ENCODE data around the gene KCNH6.
A peak's percentile ranks its signal among the peaks of the same experiment; 100 is the strongest.

The KCNH6 gene

DNA sequence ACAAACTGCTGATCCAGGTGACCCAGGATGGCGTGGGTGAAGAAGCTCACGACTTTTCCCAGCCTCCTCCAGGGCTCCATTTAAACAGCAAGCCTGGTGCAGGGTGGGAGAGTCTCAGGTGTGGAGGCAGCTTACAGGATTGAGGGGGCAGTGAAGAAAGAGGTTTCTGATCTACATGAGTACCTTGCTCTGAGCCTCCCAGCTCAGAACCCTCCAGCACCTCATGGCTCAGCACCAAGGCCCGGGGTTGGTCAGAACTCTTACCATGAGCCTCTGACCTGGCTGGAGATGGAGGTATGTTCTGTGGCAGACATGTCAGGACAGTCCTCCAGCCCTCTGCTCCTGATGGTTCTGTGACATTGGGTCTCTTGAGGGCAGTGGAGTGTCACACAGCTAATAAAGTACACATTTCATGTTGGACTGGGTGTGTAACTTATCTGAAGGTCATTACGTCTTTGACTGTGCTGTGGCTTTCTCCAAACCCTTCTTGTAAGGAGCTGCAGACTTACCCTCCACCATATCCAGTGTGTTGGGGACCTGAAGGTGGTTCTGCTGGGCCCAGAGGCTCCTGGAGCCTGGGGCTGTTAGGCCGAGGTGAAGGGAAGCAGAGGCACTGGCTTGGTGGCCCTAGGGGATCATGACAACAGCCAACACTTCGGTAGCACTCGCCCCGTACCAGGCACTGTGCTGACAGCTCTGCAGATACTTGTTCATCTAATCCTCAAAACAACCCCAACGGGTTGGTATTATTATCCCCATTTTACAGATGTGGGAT, 23.3 kb downstream of the KCNH6 start:
- 85 to 94% methylated on average over 6 of the region's 9 CpGs for WGBS, 2 experiments (ENCODE audit: insufficient coverage in 2 of 2)
- no peaks in the 10 kb centered on the region for H3K36me3 ChIP-seq (ENCODE audit: control insufficient read depth, insufficient read depth, low read length)
- no peak overlapping the region for H3K27ac ChIP-seq (ENCODE audit: low read depth, low read length, severe bottlenecking)
- H3K4me1 ChIP-seq (ENCODE audit: control insufficient read depth, insufficient read depth, low read length, poor library complexity, severe bottlenecking), result peaks cover 10% of the 10 kb centered on the region
- H3K9me3 ChIP-seq (ENCODE audit: control insufficient read depth, low read length), result no peaks in the 10 kb centered on the region
- no peak overlapping the region for H3K4me3 ChIP-seq (ENCODE audit: extremely low read depth, insufficient read depth, low read length, poor library complexity, severe bottlenecking)

DNA sequence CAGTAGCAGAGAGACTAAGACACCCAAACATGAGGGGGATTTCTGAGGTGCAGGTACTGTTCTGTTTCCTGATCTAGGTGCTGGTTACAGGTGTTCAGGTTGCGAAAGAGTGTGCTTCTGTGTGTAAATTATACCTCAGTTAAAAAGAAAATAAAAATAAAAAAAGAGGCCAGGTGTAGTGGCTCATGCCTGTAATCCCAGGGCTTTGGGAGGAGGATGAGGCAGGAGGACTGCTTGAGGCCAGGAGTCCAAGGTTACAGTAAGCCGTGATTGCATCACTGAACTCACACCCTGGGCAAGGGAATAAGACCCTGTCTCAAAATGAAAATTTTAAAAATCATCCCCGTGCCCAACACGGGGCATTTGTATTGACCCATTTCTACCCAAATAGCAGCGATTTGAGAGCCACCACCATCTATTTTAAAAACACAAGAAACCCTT, 23.9 kb downstream of the KCNH6 start:
- Histone ChIP-seq H3K4me1 (ENCODE audit: control insufficient read depth, insufficient read depth, low read length, poor library complexity, severe bottlenecking) (peaks cover 10% of the 10 kb centered on the region), H3K9me3 (ENCODE audit: control insufficient read depth, low read length) (no peaks in the 10 kb centered on the region), H3K27ac (ENCODE audit: low read depth, low read length, severe bottlenecking) (no peak overlapping the region), H3K36me3 (ENCODE audit: control insufficient read depth, insufficient read depth, low read length) (no peaks in the 10 kb centered on the region), H3K4me3 (ENCODE audit: extremely low read depth, insufficient read depth, low read length, poor library complexity, severe bottlenecking) (no peak overlapping the region)
- 75 to 90% methylated on average over 1 to 2 of the region's 5 CpGs for WGBS, 2 experiments (ENCODE audit: insufficient coverage in 2 of 2)

DNA sequence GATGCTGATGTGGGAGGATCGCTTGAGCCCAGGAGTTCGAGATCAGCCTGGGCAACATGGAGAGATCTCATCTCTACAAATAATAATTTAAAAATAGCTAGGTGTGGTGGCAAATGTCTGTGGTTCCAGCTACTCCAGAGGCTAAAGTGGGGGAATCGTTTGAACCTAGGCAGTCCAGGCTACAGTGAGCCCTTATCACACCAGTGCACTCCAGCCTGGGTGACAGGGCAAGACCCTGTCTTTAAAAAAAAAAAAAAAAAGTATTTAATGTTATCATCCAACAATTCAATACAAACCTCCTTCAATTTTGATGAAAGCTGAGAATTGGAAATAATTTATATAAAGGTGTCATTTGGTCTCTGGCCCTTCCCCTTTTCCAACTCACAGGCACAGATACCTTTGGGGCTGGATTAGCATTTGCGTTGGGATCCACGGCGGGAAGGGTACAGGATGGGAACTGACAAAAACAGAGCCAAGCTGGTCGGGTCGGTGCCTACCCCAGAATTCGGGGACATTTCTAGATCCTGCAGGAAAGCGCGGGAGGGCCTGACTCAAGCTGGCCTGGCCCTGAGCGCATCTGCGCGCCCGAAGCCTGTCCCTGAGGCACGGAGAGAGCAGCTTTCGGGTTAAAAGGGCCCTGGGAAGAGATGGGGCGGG, 26.3 kb downstream of the KCNH6 start:
- H3K4me1 ChIP-seq (ENCODE audit: control insufficient read depth, insufficient read depth, low read length, poor library complexity, severe bottlenecking), result peaks cover 6% of the 10 kb centered on the region
- H3K36me3 ChIP-seq (ENCODE audit: control insufficient read depth, insufficient read depth, low read length), result peaks cover 15% of the 10 kb centered on the region
- WGBS, 2 experiments (ENCODE audit: insufficient coverage in 2 of 2), result 8 to 11% methylated on average over 14 to 15 of the region's 18 CpGs
- H3K9me3 ChIP-seq (ENCODE audit: control insufficient read depth, low read length), result no peaks in the 10 kb centered on the region
- H3K4me3 ChIP-seq (ENCODE audit: extremely low read depth, insufficient read depth, low read length, poor library complexity, severe bottlenecking), result peak overlapping the region; percentile 94
- peak overlapping the region; percentile 80 for H3K27ac ChIP-seq (ENCODE audit: low read depth, low read length, severe bottlenecking)

DNA sequence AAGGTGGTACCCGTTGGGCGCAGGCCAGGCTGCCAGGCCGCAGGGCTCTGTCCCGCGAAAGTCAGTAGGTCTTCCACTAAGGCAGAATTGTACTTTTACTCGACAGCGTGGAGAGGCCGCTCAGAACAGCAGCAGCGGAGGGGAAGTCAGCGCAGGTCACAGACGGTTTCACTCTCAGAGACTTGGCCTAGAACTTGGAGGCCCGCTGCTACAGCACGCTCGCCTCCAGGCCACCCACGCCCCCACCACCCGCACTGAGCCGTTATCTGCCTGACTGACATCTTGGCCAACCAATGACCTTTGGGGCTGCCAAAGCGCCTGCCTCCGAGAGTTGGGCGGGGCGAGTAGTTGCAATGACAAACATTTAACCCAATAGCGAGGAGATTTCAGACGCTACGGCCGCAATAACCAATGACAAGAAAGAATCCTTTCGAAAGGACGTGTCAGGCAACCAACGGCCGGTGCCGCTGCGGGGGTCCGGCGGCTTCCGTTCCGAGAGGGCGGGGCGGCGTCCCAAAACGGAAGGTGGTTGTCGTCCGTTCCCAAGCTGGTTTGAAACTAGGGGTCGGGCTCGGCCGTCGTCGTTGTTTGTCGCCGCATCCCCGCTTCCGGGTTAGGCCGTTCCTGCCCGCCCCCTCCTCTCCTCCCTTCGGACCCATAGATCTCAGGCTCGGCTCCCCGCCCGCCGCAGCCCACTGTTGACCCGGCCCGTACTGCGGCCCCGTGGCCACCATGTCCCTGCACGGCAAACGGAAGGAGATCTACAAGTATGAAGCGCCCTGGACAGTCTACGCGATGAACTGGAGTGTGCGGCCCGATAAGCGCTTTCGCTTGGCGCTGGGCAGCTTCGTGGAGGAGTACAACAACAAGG, 27.0 kb downstream of the KCNH6 start, which contains the start of gene DCAF7:
TSS of gene DCAF7 (plus strand) at position 532 of the 871 bp plus-strand sequence. CDS start at position 733, 201 bp downstream.
- Histone ChIP-seq H3K9me3 (ENCODE audit: control insufficient read depth, low read length) (no peaks in the 10 kb centered on the region), H3K36me3 (ENCODE audit: control insufficient read depth, insufficient read depth, low read length) (peaks cover 19% of the 10 kb centered on the region), H3K4me3 (ENCODE audit: extremely low read depth, insufficient read depth, low read length, poor library complexity, severe bottlenecking) (peak within 1 kb of the TSS; percentile 94), H3K27ac (ENCODE audit: low read depth, low read length, severe bottlenecking) (peak within 1 kb of the TSS; percentile 93), H3K4me1 (ENCODE audit: control insufficient read depth, insufficient read depth, low read length, poor library complexity, severe bottlenecking) (peaks cover 3% of the 10 kb centered on the region)
- 0 to 1% methylated on average over 65 to 68 of the region's 72 CpGs for WGBS, 2 experiments (ENCODE audit: insufficient coverage in 2 of 2)

DNA sequence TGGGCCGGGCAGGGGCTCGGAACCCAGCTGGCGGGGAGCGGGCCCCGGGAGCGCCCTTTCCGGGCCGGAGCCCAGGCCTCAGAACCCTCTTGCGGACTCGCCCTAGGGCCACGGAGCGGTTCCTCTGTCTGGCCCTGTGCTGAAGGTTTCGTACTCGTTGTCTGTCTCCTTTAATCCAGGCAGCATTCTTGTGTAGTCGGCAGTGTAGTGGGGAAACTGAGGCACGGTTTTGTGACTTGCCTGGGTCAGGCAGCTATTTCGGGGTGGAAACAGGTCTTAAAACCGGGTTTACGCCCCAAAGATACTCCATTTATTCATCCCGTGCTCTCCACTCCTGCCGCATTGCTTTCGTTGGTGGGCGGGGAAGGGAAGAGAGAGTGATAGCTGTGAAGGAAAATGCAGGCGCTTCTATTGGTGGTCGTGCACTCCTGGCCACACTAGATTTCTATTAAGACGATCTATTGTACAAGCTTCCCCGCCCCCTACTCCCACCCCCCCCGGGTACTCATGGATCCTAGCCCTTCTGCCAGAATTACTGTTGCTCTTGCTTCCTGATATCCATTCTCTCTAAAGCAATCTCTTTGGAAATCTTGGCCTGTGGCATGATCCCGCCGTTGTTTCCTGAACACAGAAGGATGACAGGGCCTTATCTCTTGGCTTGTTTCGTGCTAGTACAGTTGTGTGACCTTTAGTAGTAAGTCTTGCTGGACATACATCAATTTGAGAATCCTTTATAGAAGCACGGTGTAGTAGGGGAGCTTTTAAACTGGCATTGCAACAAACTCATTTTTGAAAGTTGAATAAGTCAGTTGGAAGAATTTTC, 27.9 kb downstream of the KCNH6 start:
- 0 to 1% methylated on average over 17 to 20 of the region's 32 CpGs for WGBS, 2 experiments (ENCODE audit: insufficient coverage in 2 of 2)
- peaks cover 3% of the 10 kb centered on the region for H3K4me1 ChIP-seq (ENCODE audit: control insufficient read depth, insufficient read depth, low read length, poor library complexity, severe bottlenecking)
- H3K36me3 ChIP-seq (ENCODE audit: control insufficient read depth, insufficient read depth, low read length), result peaks cover 25% of the 10 kb centered on the region
- no peaks in the 10 kb centered on the region for H3K9me3 ChIP-seq (ENCODE audit: control insufficient read depth, low read length)
- H3K4me3 ChIP-seq (ENCODE audit: extremely low read depth, insufficient read depth, low read length, poor library complexity, severe bottlenecking), result peak overlapping the region; percentile 94
- peak overlapping the region; percentile 93 for H3K27ac ChIP-seq (ENCODE audit: low read depth, low read length, severe bottlenecking)

DNA sequence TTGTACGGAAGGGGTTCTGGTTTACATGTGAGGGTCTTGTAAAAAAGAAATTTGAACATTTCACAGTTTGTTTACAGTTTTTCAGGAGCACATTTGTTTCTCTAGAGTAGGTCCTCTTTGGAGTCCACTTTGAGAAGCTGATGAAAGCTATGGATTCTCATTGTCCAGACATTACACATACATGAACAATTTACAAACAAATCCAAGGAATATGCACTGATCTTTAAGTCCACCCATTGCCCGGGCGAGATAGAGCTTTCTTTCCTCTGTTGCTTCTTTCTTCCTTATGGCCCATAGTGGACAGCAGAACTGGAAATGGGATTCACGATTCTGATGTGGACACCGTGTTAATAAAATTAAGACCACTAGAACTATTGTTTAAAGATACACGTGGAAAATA, 29.1 kb downstream of the KCNH6 start:
- 94 to 100% methylated on average over 3 to 5 of the region's 6 CpGs for WGBS, 2 experiments (ENCODE audit: insufficient coverage in 2 of 2)
- Histone ChIP-seq H3K4me1 (ENCODE audit: control insufficient read depth, insufficient read depth, low read length, poor library complexity, severe bottlenecking) (peaks cover 3% of the 10 kb centered on the region), H3K4me3 (ENCODE audit: extremely low read depth, insufficient read depth, low read length, poor library complexity, severe bottlenecking) (peak overlapping the region; percentile 94), H3K36me3 (ENCODE audit: control insufficient read depth, insufficient read depth, low read length) (peaks cover 25% of the 10 kb centered on the region), H3K27ac (ENCODE audit: low read depth, low read length, severe bottlenecking) (no peak overlapping the region), H3K9me3 (ENCODE audit: control insufficient read depth, low read length) (peaks cover 5% of the 10 kb centered on the region)

DNA sequence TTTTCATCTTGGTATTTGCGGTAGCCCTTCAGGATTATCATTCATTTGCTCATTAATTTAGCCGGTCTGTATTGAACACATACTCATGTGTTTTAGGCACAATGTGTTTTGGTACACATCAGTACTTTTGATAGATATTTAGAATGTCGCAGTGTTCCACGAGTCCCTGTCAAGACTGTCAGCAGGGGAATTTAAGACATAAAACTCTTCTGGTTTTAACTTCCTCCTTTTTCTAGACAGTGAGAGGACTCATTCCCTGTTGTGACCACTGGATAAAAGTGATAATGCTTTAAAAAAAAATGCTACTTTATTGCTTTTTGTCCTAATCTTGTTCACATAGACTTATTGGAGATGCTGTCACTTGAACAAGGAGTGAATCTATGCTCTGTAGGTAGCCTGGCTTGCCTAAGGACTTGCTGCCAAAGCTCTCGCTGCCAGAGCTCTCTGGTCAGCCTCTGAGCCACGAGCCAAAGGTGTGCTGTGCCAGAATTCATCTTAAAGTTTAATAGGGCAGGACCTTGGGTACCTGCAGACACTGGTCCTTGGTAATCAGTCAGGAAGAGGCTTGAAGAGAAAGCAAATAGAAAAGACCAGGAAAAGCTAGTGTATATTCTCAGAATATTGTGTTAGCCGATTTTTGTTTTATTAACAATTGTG, 32.5 kb downstream of the KCNH6 start:
- Histone ChIP-seq H3K36me3 (ENCODE audit: control insufficient read depth, insufficient read depth, low read length) (peaks cover 25% of the 10 kb centered on the region), H3K4me1 (ENCODE audit: control insufficient read depth, insufficient read depth, low read length, poor library complexity, severe bottlenecking) (peaks cover 3% of the 10 kb centered on the region), H3K9me3 (ENCODE audit: control insufficient read depth, low read length) (peaks cover 8% of the 10 kb centered on the region), H3K4me3 (ENCODE audit: extremely low read depth, insufficient read depth, low read length, poor library complexity, severe bottlenecking) (no peak overlapping the region), H3K27ac (ENCODE audit: low read depth, low read length, severe bottlenecking) (no peak overlapping the region)
- 89 to 96% methylated on average over 2 to 3 of the region's 7 CpGs for WGBS, 2 experiments (ENCODE audit: insufficient coverage in 2 of 2)

DNA sequence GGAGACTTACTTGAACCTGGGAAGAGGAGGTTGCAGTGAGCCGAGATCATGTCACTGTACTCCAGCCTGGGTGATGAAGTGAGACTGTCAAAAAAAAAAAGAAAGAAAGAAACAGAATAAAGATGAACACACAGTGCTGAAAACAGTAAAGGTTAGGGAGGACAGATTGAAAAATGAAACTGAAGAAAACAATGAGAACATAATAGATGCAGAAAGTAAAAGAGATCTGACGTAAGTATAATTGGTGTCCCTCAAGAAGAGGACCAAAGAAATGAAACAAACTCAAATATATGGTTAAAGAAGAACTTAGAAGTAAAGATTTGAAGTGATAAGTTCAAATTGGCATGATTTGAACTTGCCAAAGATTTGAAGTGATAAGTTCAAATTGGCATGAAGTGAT, 34.3 kb downstream of the KCNH6 start:
- 92 to 100% methylated on average over 1 to 2 of the region's 2 CpGs for WGBS, 2 experiments (ENCODE audit: insufficient coverage in 2 of 2)
- Histone ChIP-seq H3K4me1 (ENCODE audit: control insufficient read depth, insufficient read depth, low read length, poor library complexity, severe bottlenecking) (peaks cover 2% of the 10 kb centered on the region), H3K36me3 (ENCODE audit: control insufficient read depth, insufficient read depth, low read length) (peaks cover 25% of the 10 kb centered on the region), H3K9me3 (ENCODE audit: control insufficient read depth, low read length) (peaks cover 8% of the 10 kb centered on the region), H3K27ac (ENCODE audit: low read depth, low read length, severe bottlenecking) (no peak overlapping the region), H3K4me3 (ENCODE audit: extremely low read depth, insufficient read depth, low read length, poor library complexity, severe bottlenecking) (no peak overlapping the region)

DNA sequence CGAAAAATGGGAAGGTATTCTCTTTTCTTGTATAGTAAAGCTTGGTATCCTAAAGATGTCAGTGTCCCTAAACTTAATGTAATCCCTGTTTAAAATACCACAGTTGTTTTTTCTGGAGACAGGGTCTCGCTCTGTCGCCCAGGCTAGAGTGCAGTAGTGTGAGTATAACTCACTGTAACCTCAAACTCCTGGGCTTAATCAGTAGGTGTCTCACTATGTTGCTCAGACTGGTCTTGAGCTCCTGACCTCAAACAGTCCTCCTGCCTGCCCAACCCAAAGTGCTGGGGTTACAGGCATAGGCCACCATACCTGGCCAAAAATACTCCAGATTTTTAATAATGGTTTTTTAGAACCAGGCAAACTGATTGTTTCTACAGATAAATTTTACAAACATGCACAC, 35.3 kb downstream of the KCNH6 start:
- 80% methylated on average over 1 of the region's 3 CpGs; no CpG with 5 or more reads in 1 of the 2 experiments for WGBS, 2 experiments (ENCODE audit: insufficient coverage in 2 of 2)
- Histone ChIP-seq H3K4me1 (ENCODE audit: control insufficient read depth, insufficient read depth, low read length, poor library complexity, severe bottlenecking) (no peaks in the 10 kb centered on the region), H3K36me3 (ENCODE audit: control insufficient read depth, insufficient read depth, low read length) (peaks cover 20% of the 10 kb centered on the region), H3K4me3 (ENCODE audit: extremely low read depth, insufficient read depth, low read length, poor library complexity, severe bottlenecking) (no peak overlapping the region), H3K27ac (ENCODE audit: low read depth, low read length, severe bottlenecking) (no peak overlapping the region), H3K9me3 (ENCODE audit: control insufficient read depth, low read length) (peaks cover 8% of the 10 kb centered on the region)

Data from mesodermal cell (in vitro differentiated cells).